EH (cell line): Measurements from ENCODE around the gene CAMSAP2.
A peak's percentile ranks its signal among the peaks of the same experiment; 100 is the strongest.
"Not testable (repeated sequence)": the region's sequence is repeated elsewhere in the genome, so short reads cannot be mapped to it uniquely, and the experiment has no call there.

Source experiments
- DNase-seq: peaks from one replicate; pipeline ENCODE4 v3.0.0-alpha.2; 2015; ENCODE audit warnings: low read depth

CAMSAP2 gene

DNA sequence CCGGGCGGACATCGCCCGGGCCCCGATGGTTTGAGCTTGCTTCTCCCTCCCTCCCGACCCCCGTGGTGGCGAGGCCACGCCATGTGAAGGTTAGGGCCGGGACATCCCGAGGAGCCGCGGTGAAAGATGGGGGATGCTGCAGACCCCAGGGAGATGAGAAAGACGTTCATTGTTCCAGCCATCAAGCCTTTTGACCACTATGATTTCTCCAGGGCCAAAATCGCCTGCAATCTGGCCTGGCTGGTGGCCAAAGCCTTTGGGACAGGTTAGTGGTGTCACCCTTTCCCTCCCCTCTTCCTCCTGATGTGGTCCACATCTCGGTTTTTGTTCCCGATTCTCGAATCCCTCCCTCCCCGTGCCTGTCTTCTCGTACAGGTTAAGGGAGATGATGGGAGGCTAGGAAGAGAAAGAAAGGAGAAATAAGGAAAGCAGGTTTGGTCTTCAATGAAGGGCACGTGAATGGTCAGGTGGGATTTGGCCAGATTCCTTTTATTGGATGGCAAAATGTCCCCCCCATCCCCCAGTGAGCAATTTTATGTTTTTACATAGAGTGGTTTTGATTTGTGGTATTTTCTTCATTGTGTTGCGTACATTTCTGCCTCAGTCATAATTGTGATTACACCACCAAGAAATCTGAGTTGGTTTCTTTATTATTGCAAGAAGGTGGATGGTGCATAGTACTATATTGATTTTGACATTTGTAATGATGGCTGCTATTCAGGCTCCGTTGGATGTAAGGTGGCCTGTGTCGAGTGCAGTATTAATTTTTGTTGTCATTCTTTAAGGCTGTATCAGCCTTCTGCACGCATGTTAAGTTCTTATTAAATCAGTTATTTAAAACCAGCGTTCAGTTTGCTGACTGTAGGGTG lies 1.2 kb downstream of the CAMSAP2 start:
- DNase-seq: peak; percentile 40

DNA sequence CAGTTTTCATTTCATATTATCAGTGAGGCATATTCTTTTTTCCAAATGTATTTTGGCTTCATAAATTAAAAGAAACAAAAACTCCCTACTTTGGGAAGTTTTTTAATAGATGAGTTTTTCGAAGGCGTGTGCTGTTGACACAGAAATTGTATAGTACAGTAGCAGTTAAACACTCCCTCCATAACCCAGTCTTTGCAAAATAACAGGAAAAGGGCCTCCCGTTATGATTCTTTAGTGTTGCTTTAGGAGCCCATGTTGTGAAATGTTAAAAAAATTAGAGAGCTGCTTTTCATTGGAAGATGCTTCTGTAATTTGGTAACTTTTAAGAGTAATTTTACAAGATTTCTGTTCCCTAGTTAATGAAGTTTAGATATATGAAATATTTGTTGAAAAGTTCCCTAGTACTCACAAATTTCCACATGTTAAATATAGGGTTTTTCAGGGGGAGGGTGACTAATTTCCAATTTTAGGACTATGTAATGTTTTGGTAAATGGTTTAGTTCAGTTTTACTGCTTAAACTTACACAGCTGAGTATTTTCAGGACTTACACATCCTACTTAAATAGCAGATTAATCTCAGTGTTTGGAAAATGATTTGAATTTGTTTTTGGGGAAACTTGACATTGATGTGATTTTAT lies 2.0 kb downstream of the CAMSAP2 start:
- peak; percentile 32 for DNase-seq

DNA sequence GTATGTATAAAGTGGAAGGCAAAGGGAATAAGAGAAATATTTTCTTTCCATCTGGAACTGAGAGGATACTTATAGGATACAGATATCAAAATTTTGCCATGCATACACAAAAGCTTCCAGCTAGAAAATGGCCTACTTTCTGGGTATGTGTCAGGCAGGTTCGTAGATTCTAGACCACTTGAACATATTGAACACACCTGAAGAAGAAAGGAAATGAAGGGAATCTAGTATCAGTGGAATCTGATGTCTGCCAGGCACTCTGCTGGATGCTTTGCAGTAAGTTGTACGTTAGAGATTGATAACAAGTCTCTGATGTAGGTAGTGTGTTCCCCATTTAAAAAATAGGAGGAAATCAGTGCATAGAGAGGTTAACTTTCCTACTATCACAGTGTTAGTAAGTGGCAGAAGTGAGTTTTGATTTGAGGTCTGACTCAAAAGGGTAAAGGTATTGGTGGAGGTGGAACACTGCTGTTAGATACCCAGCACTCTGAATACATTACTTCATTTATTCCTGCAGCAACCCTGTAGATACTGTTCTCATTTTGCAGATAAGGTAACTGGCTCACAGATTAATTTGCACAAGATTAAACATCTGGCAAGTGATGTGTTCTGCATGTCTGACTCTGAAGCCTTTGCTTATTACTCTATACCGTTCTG lies 3.0 kb downstream of the CAMSAP2 start:
- no peak for DNase-seq

- DNase-seq: no peak
These were observed 5.5 kb downstream of the CAMSAP2 start for GRCh38 chr1:200744143-200744542.

GRCh38 chr1:200749090-200749489 lies 10.4 kb downstream of the CAMSAP2 start:
- no peak for DNase-seq

GRCh38 chr1:200750749-200751148 lies 12.1 kb downstream of the CAMSAP2 start:
- not testable (repeated sequence) for DNase-seq

DNA sequence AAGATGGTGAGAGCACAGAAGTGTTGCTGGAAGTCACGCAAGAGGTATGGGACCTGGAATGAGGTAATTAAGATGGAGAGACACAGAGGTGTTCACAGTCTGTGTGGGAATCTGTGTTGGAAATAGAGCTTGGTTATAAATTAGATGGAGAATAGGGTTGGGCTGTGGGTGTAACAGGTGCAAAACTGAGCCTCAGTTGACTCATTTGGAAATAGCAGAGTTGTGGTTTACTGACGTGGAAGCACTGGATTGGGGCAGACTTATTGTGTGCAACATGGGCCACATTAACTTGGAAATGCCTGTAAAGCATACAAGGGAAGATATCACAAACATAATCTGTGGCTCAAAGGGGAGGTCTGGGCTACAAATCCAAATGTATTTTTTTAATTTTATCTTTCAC lies 13.0 kb downstream of the CAMSAP2 start:
- DNase-seq: no peak

GRCh38 chr1:200753650-200754198 lies 15.0 kb downstream of the CAMSAP2 start:
- DNase-seq: no peak

- no peak for DNase-seq
These were observed 16.8 kb downstream of the CAMSAP2 start for GRCh38 chr1:200755456-200755855.

- no peak for DNase-seq
These were observed 23.4 kb downstream of the CAMSAP2 start for GRCh38 chr1:200762089-200762488.

- peak; percentile 44 for DNase-seq
These were observed 28.6 kb downstream of the CAMSAP2 start for GRCh38 chr1:200767321-200767720.

DNA sequence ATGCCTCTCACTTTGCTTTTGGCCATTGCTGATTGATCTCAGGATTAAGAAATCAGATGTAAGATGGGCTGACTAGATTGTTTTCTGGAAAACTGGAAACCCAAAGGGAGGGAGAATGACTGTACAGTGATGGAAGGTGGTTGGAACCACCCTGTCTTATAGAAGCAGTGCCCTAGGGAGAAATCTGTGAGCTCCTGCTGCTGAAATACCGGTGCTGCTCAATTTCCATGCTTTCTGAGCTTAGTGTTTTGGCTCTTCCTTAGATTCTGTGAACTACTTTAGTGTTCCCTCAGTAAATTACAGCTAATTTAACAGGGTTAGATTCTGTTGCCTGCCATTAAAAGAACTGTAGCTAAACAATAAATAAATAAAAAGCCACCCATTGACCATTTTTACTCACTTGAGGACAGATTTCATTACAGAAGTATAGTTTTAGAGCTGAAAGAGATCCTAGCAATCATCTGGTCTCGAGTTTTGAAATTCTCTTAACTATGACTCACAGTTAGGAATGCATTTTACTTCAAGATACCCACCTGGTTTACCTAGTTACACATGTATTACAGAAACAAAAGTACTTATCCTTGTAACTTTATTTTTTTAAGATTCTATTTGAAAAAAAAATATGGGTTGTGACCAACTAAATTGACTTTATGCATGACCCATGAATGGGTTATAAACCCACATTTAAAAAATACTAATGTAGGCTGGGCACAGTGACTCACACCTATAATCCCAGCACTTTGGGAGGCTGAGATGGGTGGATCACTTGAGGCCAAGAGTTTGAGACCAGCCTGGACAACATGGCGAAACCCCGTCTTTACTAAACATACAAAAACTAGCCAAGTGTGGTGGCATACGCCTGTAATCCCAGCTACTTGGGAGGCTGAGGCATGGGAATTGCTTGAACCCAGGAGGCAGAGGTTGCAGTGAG lies 33.2 kb downstream of the CAMSAP2 start:
- DNase-seq: no peak

DNA sequence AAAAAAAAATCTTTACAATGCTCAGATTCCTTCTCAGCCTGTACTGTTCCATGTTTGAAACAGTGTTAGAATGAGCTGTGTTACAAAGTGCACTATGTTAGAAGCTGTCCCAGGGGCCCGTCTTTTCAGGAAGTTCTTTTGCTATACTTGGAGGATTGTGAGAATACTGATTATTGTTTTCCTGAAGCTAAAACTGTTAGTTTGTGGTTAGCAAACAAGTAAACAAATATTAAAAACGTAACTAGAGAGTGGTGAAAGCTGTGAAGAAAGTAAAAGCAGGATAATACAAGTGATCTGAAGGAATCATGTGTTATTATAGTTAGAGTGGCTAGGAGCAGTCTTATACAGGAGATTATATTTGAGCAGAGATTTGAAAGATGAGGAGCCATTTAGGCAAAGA lies 35.6 kb downstream of the CAMSAP2 start:
- DNase-seq: no peak

- DNase-seq: peak; percentile 38
These were observed 36.2 kb downstream of the CAMSAP2 start for GRCh38 chr1:200774735-200775444.

DNA sequence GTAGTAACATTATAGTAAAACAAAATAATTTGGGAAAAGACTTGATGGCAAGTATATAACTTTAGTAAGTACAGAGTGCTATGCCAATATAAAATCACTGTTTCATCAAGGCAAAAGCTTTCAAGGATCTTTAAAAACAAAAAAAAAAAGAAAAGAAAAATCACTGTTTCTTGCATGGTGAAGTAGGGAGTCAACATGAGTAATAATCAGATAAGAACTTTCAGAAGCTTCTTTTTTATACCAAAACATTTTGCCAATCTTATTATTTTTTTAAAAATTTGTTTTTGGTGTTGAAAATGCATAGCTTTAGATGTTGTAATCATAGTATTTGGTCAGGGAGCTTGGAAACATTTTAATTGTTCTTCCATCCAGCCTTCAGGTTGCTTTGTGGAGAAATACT lies 37.2 kb downstream of the CAMSAP2 start:
- peak; percentile 27 for DNase-seq

GRCh38 chr1:200776949-200777348 lies 38.3 kb downstream of the CAMSAP2 start:
- DNase-seq: peak; percentile 23

DNA sequence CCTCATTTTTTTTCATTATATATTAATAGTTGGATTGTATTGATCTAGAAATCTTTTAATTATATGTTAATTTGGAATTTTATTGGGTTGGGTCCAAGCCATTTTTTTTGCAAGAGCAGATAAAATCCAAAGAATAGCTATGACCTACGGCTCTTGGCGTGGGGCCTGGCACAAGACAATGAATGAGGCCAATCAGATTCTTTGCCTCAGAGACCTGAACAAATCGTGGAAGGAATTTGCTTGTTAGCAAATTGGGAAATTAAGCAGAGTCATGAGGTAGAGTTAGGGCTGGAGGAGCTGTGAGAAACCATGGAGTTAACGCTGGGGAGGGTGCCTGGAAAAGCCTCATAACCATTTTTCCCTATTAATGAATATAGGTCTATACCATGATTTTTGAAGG lies 40.1 kb downstream of the CAMSAP2 start:
- no peak for DNase-seq

DNA sequence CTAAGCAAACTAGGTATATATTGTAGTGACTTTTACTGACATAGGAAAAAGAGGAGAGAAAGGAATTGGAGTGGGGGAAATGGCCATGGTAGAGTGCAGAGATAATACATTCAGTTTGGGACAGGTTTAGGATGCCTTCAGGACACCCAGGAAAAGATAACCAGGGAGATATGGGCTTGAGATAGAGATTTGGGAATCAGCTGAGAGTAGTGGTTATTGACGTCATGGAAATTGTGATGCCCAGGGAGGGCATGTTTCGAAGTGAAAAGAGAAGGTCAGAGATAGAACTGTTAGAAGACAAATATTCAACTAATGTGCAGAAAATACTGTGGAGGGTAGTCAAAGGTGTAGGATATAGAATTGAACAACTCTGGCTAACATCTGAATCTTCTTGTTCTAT lies 40.6 kb downstream of the CAMSAP2 start:
- no peak for DNase-seq

GRCh38 chr1:200780545-200781369 lies 42.1 kb downstream of the CAMSAP2 start:
- peak; percentile 65 for DNase-seq

DNA sequence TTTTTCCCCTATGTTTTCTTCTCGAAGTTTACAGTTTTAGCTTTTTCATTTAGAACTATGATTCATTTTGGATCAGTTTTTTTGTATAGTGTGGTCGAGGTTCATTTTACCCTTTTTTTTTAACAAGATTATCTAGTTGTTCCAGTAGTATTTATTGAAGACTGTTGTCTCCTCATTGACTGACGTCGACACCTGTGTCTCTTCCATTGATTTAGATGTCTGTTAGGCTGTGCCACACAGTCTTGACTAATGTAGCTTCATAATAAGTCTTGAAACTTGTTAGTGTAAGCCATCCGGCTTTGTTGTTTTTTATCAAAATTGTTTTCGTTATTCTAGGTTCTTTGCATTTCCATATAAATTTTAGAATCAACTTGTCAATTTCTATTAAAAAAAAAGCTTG lies 45.2 kb downstream of the CAMSAP2 start:
- no peak for DNase-seq
